ENCODE data around the gene TESMIN.

Gene TESMIN

DNA sequence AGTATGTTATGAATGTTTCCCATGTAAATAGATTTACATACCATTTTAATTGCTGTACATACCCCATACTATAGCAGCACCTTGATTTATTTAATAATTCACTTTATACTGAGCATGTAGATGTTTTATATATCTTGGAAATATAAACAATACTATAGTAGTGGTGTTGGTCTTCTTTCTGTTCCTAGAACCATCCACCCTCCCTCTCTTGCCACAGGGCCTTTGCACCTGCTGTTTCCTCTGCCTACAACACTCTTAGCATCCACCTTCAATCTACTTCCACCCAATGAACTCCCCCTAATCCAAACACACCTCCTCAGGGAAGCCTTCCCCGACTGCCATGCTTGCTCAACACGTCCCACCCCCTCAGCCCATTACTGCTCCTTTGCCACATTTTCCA, 30.2 kb downstream of the TESMIN start:
- no peak overlapping the region for H3K4me3 ChIP-seq (ENCODE audit: low read depth, low read length)
- H3K9me3 ChIP-seq (ENCODE audit: severe bottlenecking) = no peaks in the 10 kb centered on the region
- no peak for DNase-seq
- no peaks in the 10 kb centered on the region for H3K27me3 ChIP-seq (ENCODE audit: insufficient read depth, low read depth, severe bottlenecking)
- no peak overlapping the region for H3K27ac ChIP-seq
- TF ChIP-seq, protein P1, sequence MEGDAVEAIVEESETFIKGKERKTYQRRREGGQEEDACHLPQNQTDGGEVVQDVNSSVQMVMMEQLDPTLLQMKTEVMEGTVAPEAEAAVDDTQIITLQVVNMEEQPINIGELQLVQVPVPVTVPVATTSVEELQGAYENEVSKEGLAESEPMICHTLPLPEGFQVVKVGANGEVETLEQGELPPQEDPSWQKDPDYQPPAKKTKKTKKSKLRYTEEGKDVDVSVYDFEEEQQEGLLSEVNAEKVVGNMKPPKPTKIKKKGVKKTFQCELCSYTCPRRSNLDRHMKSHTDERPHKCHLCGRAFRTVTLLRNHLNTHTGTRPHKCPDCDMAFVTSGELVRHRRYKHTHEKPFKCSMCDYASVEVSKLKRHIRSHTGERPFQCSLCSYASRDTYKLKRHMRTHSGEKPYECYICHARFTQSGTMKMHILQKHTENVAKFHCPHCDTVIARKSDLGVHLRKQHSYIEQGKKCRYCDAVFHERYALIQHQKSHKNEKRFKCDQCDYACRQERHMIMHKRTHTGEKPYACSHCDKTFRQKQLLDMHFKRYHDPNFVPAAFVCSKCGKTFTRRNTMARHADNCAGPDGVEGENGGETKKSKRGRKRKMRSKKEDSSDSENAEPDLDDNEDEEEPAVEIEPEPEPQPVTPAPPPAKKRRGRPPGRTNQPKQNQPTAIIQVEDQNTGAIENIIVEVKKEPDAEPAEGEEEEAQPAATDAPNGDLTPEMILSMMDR (IDR thresholded peaks at IDR 0.05; ENCODE audit: low read depth, low read length) = no peak
- H3K36me3 ChIP-seq = no peaks in the 10 kb centered on the region

GRCh38 chr11:68715456-68716122, 35.7 kb downstream of the TESMIN start:
- no peaks in the 10 kb centered on the region for H3K9me3 ChIP-seq (ENCODE audit: severe bottlenecking)
- H3K27ac ChIP-seq = no peak overlapping the region
- H3K36me3 ChIP-seq = no peaks in the 10 kb centered on the region
- no peak overlapping the region for H3K4me3 ChIP-seq (ENCODE audit: low read depth, low read length)
- DNase-seq = no peak
- H3K27me3 ChIP-seq (ENCODE audit: insufficient read depth, low read depth, severe bottlenecking) = no peaks in the 10 kb centered on the region
- TF ChIP-seq, protein P1 (IDR thresholded peaks at IDR 0.05; ENCODE audit: low read depth, low read length) = no peak

GRCh38 chr11:68714060-68714856, 37.1 kb downstream of the TESMIN start:
- Histone ChIP-seq H3K36me3 (no peaks in the 10 kb centered on the region), H3K27ac (no peak overlapping the region), H3K4me3 (ENCODE audit: low read depth, low read length) (no peak overlapping the region), H3K27me3 (ENCODE audit: insufficient read depth, low read depth, severe bottlenecking) (no peaks in the 10 kb centered on the region), H3K9me3 (ENCODE audit: severe bottlenecking) (no peaks in the 10 kb centered on the region)
- DNase-seq = no peak
- TF ChIP-seq, protein P1 (IDR thresholded peaks at IDR 0.05; ENCODE audit: low read depth, low read length) = no peak

DNA sequence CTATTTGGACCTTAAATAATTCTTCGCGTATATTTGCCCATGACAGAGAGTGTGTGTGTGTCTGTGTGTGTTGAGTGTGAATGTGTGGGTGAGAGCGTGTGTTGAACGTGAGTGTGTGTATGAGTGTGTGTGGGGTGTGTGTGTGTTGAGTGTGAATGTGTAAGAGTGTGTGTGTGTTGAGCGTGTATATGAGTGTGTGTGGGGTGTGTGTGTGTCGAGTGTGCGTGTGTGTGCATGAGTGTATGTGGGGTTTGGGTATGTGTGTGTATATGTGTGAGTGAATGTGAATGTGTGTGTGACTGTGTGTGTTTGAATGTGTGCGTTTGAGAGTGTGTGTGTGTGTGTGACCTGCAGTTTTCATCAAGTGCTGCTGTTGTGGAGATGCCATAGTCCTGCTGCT, 40.2 kb downstream of the TESMIN start:
- DNase-seq = no peak
- TF ChIP-seq, protein P1 (IDR thresholded peaks at IDR 0.05; ENCODE audit: low read depth, low read length) = no peak
- Histone ChIP-seq H3K36me3 (no peaks in the 10 kb centered on the region), H3K4me3 (ENCODE audit: low read depth, low read length) (no peak overlapping the region), H3K27me3 (ENCODE audit: insufficient read depth, low read depth, severe bottlenecking) (no peaks in the 10 kb centered on the region), H3K27ac (no peak overlapping the region), H3K9me3 (ENCODE audit: severe bottlenecking) (no peaks in the 10 kb centered on the region)

DNA sequence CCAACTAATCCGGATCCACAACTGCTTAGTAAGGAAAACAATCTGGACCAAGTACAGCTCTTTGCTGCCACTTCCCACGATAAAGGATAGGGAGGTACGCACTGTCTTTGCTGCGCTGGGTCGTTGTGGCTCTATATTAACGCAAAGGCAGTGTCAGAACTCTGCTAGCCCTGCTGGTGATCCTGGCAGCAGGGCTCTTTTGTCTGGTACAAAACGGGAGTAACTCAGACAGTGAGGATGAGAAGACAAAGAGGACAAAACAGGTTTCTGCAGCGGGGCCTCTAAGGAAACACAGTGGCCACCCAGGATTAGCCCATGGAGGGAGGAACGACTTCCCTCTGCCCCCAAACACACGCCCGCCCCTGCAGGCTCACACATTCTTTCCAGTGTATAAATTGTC, 40.9 kb downstream of the TESMIN start:
- Histone ChIP-seq H3K4me3 (ENCODE audit: low read depth, low read length) (no peak overlapping the region), H3K36me3 (no peaks in the 10 kb centered on the region), H3K27me3 (ENCODE audit: insufficient read depth, low read depth, severe bottlenecking) (no peaks in the 10 kb centered on the region), H3K9me3 (ENCODE audit: severe bottlenecking) (no peaks in the 10 kb centered on the region), H3K27ac (no peak overlapping the region)
- TF ChIP-seq, protein P1 (IDR thresholded peaks at IDR 0.05; ENCODE audit: low read depth, low read length) = no peak
- DNase-seq = no peak

Measured in WERI-Rb-1 (cell line).